MM.1S (cell line): ENCODE measurements around the gene SURF1.

ENCODE experiments used
- EZH2 ChIP-seq: fragments of 300-600 bp; sonication (generic); optimal IDR thresholded peaks from 2 replicates; pipeline ENCODE3; 2017; ENCODE audit warnings: low read depth, mild to moderate bottlenecking, antibody characterized with exemption, low read length, mixed read lengths
- EZH2phosphoT487 ChIP-seq: fragments of 300-600 bp; sonication (generic); IDR thresholded peaks from 2 replicates; pipeline ENCODE4 v1.6.1; 2018; ENCODE audit warnings: antibody characterized with exemption, low read length
- TF ChIP-seq, protein P1 (sequence below): fragments of 300-600 bp; sonication (generic); IDR thresholded peaks from 2 replicates; pipeline ENCODE4 v1.5.1; 2016; ENCODE audit warnings: antibody characterized with exemption, low read length, mixed read lengths

- TF ChIP-seq, protein P1, sequence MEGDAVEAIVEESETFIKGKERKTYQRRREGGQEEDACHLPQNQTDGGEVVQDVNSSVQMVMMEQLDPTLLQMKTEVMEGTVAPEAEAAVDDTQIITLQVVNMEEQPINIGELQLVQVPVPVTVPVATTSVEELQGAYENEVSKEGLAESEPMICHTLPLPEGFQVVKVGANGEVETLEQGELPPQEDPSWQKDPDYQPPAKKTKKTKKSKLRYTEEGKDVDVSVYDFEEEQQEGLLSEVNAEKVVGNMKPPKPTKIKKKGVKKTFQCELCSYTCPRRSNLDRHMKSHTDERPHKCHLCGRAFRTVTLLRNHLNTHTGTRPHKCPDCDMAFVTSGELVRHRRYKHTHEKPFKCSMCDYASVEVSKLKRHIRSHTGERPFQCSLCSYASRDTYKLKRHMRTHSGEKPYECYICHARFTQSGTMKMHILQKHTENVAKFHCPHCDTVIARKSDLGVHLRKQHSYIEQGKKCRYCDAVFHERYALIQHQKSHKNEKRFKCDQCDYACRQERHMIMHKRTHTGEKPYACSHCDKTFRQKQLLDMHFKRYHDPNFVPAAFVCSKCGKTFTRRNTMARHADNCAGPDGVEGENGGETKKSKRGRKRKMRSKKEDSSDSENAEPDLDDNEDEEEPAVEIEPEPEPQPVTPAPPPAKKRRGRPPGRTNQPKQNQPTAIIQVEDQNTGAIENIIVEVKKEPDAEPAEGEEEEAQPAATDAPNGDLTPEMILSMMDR, result no peak
- TF ChIP-seq EZH2 (no peak), EZH2phosphoT487 (no peak)
Observed at GRCh38 chr9:133401588-133401987, 45.3 kb upstream of the SURF1 start.
